Iris pigment epithelial cell (primary cell): ENCODE results near the gene TRAPPC10.
"Not testable (repeated sequence)": the region's sequence is repeated elsewhere in the genome, so short reads cannot be mapped to it uniquely, and the experiment has no call there.

Experiments
- DNase-seq: peaks from one replicate; pipeline ENCODE4 v3.0.0-alpha.2; 2011; ENCODE audit warnings: low read depth

The TRAPPC10 gene

GRCh38 chr21:44143996-44144395, 131.9 kb downstream of the TRAPPC10 start:
- not testable (repeated sequence) for DNase-seq

GRCh38 chr21:44144784-44145602, 132.9 kb downstream of the TRAPPC10 start:
- DNase-seq: not testable (repeated sequence)

DNA sequence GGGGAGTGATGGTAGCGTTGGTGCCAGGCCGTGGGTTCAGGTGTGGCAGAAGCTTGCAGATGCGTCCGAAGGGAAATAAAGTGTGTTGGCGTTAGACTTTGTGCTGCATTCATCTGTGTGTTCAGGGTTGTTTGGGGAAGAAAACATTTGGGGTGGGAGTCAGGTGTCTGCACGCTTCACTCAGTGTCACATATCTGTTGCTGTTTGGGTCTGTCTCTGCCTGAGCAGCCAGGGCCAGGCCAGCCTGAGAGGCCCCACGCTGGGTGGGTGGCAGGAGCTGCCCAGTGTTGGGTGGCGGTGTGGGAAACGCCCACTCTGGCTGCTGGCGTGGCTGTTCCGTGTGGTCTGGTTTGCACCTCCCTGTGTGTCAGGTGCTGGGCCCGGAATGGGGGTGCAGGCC, 133.5 kb downstream of the TRAPPC10 start:
- DNase-seq: not testable (repeated sequence)

GRCh38 chr21:44147108-44147507, 135.0 kb downstream of the TRAPPC10 start:
- not testable (repeated sequence) for DNase-seq

- not testable (repeated sequence) for DNase-seq
These were observed 138.1 kb downstream of the TRAPPC10 start for GRCh38 chr21:44150255-44150654.

DNA sequence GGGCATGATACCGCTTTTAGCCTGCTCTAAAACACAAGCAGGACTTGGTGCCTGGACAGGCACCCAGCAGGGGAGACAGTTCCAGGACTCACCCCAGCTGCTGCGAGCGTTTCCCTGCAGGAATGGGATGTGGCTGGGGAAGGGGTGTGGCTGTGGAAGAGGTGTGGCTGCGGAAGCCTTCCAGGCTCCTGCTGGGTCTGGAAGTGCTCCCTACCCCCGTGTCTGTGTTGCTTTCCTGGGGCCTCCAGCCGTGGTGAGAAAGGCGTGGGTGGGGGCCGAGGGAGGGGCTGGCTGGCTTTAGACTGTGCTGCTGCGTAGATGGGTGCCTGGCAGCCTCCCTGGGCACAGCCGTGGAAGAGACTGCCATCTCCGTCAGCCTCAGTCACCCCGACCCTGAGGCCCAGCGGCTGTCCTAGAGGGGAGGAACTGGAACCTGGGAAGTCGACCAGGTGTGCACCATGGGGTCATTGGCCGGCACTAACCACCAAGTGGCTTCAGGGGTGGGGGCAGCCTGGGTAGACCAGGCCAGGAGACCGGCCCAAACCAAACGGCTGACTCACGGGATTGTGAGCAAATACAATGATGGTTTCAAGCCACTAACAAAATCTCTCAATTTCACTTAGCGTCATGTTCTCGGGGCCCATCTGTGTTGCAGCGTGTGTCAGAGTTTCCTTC, 141.2 kb downstream of the TRAPPC10 start:
- DNase-seq: not testable (repeated sequence)

GRCh38 chr21:44153889-44154228, 141.8 kb downstream of the TRAPPC10 start:
- not testable (repeated sequence) for DNase-seq

GRCh38 chr21:44154816-44155230, 142.7 kb downstream of the TRAPPC10 start:
- DNase-seq: not testable (repeated sequence)

DNA sequence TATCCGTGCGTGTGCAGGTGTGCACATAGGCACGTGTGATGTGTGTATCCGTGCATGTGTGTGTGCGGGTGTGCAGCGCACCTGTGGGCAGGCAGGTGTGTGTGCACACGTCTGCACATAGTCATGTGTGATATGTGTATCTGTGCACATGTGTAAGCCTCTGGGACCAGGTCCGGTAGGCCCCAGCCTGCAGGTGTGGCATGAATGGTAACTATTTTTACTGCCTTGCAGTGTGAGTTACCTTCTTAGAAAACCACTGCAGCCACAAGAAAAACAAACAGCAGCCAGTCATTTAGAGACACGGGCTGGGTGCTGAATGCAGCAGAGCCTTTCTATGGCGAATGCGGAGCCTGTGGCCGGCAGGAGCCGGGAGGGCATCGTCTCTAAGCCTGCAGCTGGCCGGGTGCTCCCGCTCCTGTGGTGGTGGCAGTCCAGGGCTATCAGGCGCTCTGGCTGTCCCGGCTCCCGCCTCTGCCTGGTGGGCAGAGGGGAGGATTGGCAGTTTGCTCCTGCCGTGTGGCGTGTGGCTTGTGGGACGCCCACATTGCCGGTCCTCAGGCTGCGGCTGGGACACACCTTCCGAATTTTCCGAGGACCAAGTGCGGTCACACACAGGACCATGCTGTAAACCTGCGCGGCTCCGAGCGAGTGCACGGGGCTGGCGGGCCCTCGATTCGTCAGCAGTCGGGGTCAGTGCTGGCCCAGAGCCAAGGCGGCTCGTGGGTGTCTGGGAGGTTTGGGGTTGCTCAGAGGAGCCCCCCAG, 143.3 kb downstream of the TRAPPC10 start:
- DNase-seq: not testable (repeated sequence)

GRCh38 chr21:44155994-44156380, 143.9 kb downstream of the TRAPPC10 start:
- DNase-seq: not testable (repeated sequence)
